ENCODE results near the gene MEDAG.

GRCh38 chr13:30882996-30883766 lies 22.9 kb upstream of the MEDAG start:
- TF ChIP-seq, protein P1, sequence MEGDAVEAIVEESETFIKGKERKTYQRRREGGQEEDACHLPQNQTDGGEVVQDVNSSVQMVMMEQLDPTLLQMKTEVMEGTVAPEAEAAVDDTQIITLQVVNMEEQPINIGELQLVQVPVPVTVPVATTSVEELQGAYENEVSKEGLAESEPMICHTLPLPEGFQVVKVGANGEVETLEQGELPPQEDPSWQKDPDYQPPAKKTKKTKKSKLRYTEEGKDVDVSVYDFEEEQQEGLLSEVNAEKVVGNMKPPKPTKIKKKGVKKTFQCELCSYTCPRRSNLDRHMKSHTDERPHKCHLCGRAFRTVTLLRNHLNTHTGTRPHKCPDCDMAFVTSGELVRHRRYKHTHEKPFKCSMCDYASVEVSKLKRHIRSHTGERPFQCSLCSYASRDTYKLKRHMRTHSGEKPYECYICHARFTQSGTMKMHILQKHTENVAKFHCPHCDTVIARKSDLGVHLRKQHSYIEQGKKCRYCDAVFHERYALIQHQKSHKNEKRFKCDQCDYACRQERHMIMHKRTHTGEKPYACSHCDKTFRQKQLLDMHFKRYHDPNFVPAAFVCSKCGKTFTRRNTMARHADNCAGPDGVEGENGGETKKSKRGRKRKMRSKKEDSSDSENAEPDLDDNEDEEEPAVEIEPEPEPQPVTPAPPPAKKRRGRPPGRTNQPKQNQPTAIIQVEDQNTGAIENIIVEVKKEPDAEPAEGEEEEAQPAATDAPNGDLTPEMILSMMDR (IDR thresholded peaks at IDR 0.05) = no peak
- TF ChIP-seq, protein P2, sequence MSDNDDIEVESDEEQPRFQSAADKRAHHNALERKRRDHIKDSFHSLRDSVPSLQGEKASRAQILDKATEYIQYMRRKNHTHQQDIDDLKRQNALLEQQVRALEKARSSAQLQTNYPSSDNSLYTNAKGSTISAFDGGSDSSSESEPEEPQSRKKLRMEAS (IDR thresholded peaks at IDR 0.05; ENCODE audit: low read depth) = no peak
- TF ChIP-seq EZH2phosphoT487 (IDR thresholded peaks at IDR 0.05; ENCODE audit: borderline replicate concordance, low read depth) = no peak
